ENCODE results near the gene ASIC4.

DNA sequence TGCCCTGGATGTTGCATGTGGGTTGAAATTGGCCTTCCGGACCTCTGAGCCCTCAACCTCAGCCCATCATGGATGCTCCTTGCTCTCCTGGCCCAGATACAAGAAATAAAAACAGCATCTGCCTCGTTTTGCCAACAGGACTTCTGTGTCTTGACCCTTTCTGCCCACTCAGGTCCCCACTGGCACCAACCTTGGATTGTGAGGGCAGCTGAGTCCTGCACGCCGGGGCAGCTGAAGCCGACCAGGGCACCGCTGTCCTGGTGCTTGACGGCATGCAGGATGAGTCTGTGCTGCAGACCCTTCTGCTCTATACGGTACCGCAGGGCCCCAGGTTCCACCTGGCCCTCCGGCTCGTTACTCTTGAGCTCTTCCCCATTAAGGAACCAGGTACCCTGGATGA lies 52.4 kb downstream of the ASIC4 start:
- TF ChIP-seq, protein P1, sequence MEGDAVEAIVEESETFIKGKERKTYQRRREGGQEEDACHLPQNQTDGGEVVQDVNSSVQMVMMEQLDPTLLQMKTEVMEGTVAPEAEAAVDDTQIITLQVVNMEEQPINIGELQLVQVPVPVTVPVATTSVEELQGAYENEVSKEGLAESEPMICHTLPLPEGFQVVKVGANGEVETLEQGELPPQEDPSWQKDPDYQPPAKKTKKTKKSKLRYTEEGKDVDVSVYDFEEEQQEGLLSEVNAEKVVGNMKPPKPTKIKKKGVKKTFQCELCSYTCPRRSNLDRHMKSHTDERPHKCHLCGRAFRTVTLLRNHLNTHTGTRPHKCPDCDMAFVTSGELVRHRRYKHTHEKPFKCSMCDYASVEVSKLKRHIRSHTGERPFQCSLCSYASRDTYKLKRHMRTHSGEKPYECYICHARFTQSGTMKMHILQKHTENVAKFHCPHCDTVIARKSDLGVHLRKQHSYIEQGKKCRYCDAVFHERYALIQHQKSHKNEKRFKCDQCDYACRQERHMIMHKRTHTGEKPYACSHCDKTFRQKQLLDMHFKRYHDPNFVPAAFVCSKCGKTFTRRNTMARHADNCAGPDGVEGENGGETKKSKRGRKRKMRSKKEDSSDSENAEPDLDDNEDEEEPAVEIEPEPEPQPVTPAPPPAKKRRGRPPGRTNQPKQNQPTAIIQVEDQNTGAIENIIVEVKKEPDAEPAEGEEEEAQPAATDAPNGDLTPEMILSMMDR (IDR thresholded peaks at IDR 0.05; ENCODE audit: poor library complexity) = no peak
- TF ChIP-seq EZH2 (IDR thresholded peaks at IDR 0.05; ENCODE audit: borderline replicate concordance) = no peak

All from hepatocyte (in vitro differentiated cells).